NT2/D1 (cell line): Measurements from ENCODE around the gene RPH3AL.

Experiments used
- SUZ12 ChIP-seq: IDR thresholded peaks from 2 replicates; pipeline ENCODE4 v1.6.1; 2011; ENCODE audit not compliant: insufficient read length, insufficient read depth; ENCODE audit errors: extremely low read depth
- YY1 ChIP-seq: IDR thresholded peaks from 2 replicates; pipeline ENCODE4 v1.6.1; 2011; ENCODE audit not compliant: insufficient read length, insufficient read depth
- ZNF274 ChIP-seq: IDR thresholded peaks from 2 replicates; pipeline ENCODE4 v1.6.1; 2011; ENCODE audit warnings: mild to moderate bottlenecking, low read depth, low read length

GRCh38 chr17:199191-199604 is 153.4 kb downstream of the RPH3AL start:
- TF ChIP-seq SUZ12 (no peak), ZNF274 (no peak), YY1 (no peak)
